Neuron (in vitro differentiated cells): ENCODE data around the gene PA2G4.

Experiments
- H2AFZ ChIP-seq: one replicate; pipeline ENCODE4 v1.6.1; 2013; ENCODE audit warnings: low read depth, mild to moderate bottlenecking, inconsistent platforms, low read length, moderate library complexity
- H3K27me3 ChIP-seq: one replicate; pipeline ENCODE4 v1.6.1; 2013; ENCODE audit warnings: low read length; ENCODE audit not compliant: insufficient read depth
- H3K36me3 ChIP-seq: one replicate; pipeline ENCODE4 v1.6.1; 2013; ENCODE audit warnings: low read length; ENCODE audit not compliant: insufficient read depth
- H3K4me1 ChIP-seq: one replicate; pipeline ENCODE4 v1.6.1; 2013; ENCODE audit warnings: low read length; ENCODE audit not compliant: insufficient read depth
- H3K4me3 ChIP-seq: 2 replicates; pipeline ENCODE4 v1.5.1; 2013; ENCODE audit warnings: mild to moderate bottlenecking, low read length, moderate library complexity
- H3K9me3 ChIP-seq: one replicate; pipeline ENCODE4 v1.6.1; 2013; ENCODE audit warnings: low read length

PA2G4 gene

DNA sequence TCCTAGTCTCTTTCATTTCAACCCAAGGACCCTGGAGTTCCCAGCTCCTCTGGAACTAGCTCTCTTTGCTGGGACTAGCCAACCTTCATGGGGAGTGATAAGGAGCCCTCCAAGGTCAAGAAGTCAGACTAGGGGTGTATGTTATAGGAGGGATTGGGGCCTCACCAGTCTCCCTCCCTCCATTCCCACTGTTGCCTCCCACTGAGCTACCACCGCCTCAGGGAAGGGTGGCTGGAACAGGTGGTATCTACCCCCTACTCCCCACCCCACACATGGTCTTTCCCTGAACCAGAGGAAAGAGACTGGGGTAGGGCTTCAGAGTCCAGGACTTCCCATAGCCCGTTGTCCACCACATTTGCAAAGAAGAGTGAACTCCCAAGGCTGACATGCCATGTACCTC is 22.0 kb upstream of the PA2G4 start:
- H2AFZ ChIP-seq = no peak overlapping the region
- peaks cover 51% of the 10 kb centered on the region for H3K27me3 ChIP-seq
- H3K36me3 ChIP-seq = no peaks in the 10 kb centered on the region
- H3K9me3 ChIP-seq = no peaks in the 10 kb centered on the region
- H3K4me3 ChIP-seq = no peak overlapping the region
- peaks cover 13% of the 10 kb centered on the region for H3K4me1 ChIP-seq

DNA sequence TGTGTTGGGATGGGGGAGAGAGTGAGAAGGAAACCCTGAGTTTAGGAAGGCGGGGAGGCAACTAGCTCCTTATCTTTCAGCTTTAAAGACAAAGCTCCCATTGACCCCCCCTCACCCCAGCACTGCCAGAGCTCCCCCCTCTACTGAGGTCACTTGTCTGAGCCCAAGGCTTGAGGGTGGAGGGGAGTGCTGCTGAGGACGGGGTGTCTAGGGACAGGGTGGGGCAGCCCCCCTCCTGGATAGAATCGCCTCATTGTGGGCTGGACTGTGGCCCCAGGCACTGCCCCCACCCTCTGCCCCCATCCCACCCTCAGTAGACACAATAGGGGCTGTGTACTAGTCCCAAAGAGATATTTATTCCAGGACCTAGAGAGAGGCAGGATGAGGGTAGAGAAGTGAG is 21.4 kb upstream of the PA2G4 start:
- Histone ChIP-seq H3K9me3 (no peaks in the 10 kb centered on the region), H3K27me3 (peaks cover 51% of the 10 kb centered on the region), H3K4me1 (peaks cover 13% of the 10 kb centered on the region), H2AFZ (no peak overlapping the region), H3K36me3 (no peaks in the 10 kb centered on the region), H3K4me3 (no peak overlapping the region)

DNA sequence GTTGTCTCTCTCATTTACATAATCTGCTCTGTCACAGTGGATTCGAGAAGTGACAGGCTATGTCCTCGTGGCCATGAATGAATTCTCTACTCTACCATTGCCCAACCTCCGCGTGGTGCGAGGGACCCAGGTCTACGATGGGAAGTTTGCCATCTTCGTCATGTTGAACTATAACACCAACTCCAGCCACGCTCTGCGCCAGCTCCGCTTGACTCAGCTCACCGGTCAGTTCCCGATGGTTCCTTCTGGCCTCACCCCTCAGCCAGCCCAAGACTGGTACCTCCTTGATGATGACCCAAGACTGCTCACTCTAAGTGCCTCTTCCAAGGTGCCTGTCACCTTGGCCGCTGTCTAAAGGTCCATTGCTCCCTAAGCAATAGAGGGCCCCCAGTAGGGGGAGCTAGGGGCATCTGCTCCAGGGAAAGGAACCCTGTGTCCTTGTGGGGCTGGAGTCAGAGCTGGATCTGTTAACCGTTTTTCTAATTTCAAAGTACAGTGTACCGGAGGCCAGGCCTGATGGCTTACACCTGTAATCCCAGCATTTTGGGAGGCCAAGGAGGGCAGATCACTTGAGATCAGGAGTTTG is 19.3 kb upstream of the PA2G4 start:
- peaks cover 36% of the 10 kb centered on the region for H3K27me3 ChIP-seq

GRCh38 chr12:56086096-56086495 is 18.3 kb upstream of the PA2G4 start:
- Histone ChIP-seq H3K9me3 (no peaks in the 10 kb centered on the region), H3K4me3 (no peak overlapping the region), H3K27me3 (peaks cover 26% of the 10 kb centered on the region), H2AFZ (no peak overlapping the region), H3K36me3 (no peaks in the 10 kb centered on the region), H3K4me1 (no peaks in the 10 kb centered on the region)

More for the DNA sequence above, 19.3 kb upstream of the PA2G4 start:
- peaks cover 6% of the 10 kb centered on the region for H3K4me1 ChIP-seq
- H2AFZ ChIP-seq = no peak overlapping the region
- H3K36me3 ChIP-seq = no peaks in the 10 kb centered on the region
- no peaks in the 10 kb centered on the region for H3K9me3 ChIP-seq
- no peak overlapping the region for H3K4me3 ChIP-seq

DNA sequence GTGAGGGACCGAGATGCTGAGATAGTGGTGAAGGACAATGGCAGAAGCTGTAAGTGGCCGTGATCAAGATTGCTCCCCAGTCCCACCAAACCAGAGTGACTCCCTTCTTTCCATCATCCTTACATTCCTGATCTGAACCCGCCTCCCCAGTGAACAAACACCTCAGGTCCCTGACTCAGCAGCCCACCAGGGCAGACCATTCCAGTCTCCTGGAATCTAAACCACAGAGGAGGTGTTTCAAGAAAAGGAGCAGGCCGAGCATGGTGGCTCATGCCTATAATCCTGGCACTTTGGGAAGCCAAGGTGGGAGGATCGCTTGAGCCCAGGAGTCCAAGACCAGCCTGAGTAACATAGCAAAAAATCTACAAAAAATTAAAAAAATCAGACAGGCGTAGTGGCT is 17.8 kb upstream of the PA2G4 start:
- no peaks in the 10 kb centered on the region for H3K4me1 ChIP-seq
- no peak overlapping the region for H2AFZ ChIP-seq
- H3K4me3 ChIP-seq = no peak overlapping the region
- H3K9me3 ChIP-seq = no peaks in the 10 kb centered on the region
- peaks cover 21% of the 10 kb centered on the region for H3K27me3 ChIP-seq
- no peaks in the 10 kb centered on the region for H3K36me3 ChIP-seq

DNA sequence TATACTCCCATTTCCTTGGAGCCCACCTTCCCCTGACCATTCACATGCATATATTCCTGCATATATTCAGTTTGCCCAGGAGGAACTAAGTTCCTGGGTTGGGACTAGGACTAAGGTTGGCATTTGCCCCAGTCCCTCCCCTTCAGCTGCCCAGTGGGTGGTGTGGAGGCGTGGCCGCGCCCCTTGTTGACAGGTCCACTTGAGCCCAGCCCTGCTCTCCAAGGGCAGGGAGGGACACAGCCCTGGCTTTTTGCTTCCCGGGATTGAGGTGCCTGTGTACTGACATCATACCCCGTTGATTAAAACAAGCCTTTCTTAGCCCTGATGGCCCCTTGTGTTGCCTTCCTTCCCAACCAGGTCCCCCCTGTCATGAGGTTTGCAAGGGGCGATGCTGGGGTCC is 17.1 kb upstream of the PA2G4 start:
- no peak overlapping the region for H3K4me3 ChIP-seq
- H3K36me3 ChIP-seq = no peaks in the 10 kb centered on the region
- no peaks in the 10 kb centered on the region for H3K9me3 ChIP-seq
- H3K4me1 ChIP-seq = no peaks in the 10 kb centered on the region
- no peak overlapping the region for H2AFZ ChIP-seq
- peaks cover 15% of the 10 kb centered on the region for H3K27me3 ChIP-seq

GRCh38 chr12:56097738-56098137 is 6.6 kb upstream of the PA2G4 start:
- Histone ChIP-seq H3K36me3 (no peaks in the 10 kb centered on the region), H3K27me3 (peaks cover 4% of the 10 kb centered on the region), H3K9me3 (no peaks in the 10 kb centered on the region), H3K4me3 (no peak overlapping the region), H2AFZ (no peak overlapping the region), H3K4me1 (no peaks in the 10 kb centered on the region)

DNA sequence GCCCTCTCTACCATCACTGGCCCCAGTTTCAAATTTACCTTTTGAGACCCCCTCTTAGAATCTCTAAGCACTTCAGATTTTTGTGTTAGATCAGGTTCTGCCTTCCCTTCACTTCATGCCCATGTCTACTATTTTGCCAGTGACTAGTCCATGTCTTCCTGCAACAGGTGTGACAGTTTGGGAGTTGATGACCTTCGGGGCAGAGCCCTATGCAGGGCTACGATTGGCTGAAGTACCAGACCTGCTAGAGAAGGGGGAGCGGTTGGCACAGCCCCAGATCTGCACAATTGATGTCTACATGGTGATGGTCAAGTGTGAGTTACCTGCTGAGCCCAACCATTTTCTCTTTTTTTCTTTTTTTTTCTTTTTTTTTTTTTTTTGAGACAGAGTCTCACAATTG is 5.8 kb upstream of the PA2G4 start:
- H3K27me3 ChIP-seq = peaks cover 4% of the 10 kb centered on the region
- no peaks in the 10 kb centered on the region for H3K9me3 ChIP-seq
- H2AFZ ChIP-seq = no peak overlapping the region
- no peak overlapping the region for H3K4me3 ChIP-seq
- no peaks in the 10 kb centered on the region for H3K36me3 ChIP-seq
- peaks cover 5% of the 10 kb centered on the region for H3K4me1 ChIP-seq

DNA sequence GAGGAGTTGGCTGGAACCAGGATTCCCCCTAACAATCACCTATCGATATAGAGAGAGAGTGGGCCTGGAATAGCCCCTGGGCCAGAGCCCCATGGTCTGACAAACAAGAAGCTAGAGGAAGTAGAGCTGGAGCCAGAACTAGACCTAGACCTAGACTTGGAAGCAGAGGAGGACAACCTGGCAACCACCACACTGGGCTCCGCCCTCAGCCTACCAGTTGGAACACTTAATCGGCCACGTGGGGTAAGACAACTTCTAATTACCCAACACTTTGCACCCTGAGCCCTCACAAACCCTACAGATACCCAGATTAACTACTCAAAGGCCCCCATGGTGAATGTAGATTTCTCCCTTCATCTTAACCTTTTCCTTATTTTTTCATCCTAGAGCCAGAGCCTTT is 4.6 kb upstream of the PA2G4 start:
- H3K4me1 ChIP-seq = peaks cover 7% of the 10 kb centered on the region
- H3K9me3 ChIP-seq = no peaks in the 10 kb centered on the region
- no peak overlapping the region for H2AFZ ChIP-seq
- H3K4me3 ChIP-seq = no peak overlapping the region
- no peaks in the 10 kb centered on the region for H3K36me3 ChIP-seq
- H3K27me3 ChIP-seq = peaks cover 4% of the 10 kb centered on the region

DNA sequence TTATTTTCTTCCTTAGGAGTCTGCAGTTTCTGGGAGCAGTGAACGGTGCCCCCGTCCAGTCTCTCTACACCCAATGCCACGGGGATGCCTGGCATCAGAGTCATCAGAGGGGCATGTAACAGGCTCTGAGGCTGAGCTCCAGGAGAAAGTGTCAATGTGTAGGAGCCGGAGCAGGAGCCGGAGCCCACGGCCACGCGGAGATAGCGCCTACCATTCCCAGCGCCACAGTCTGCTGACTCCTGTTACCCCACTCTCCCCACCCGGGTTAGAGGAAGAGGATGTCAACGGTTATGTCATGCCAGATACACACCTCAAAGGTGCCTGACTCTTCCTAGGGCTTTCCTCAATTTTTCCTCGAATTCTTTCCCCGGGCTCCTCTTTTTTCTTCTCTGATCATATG is 3.3 kb upstream of the PA2G4 start:
- Histone ChIP-seq H3K27me3 (peaks cover 4% of the 10 kb centered on the region), H2AFZ (no peak overlapping the region), H3K4me3 (no peak overlapping the region), H3K36me3 (peaks cover under 1% of the 10 kb centered on the region), H3K9me3 (no peaks in the 10 kb centered on the region), H3K4me1 (peaks cover 19% of the 10 kb centered on the region)

DNA sequence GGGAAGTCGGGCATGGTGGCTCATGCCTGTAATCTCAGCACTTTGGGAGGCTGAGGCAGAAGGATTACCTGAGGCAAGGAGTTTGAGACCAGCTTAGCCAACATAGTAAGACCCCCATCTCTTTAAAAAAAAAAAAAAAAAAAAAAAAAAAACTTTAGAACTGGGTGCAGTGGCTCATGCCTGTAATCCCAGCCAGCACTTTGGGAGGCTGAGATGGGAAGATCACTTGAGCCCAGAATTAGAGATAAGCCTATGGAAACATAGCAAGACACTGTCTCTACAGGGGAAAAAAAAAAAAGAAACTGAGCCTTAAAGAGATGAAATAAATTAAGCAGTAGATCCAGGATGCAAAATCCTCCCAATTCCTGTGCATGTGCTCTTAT is 1.7 kb upstream of the PA2G4 start:
- Histone ChIP-seq H3K4me1 (peaks cover 23% of the 10 kb centered on the region), H3K9me3 (no peaks in the 10 kb centered on the region), H3K4me3 (no peak overlapping the region), H3K36me3 (peaks cover 16% of the 10 kb centered on the region), H2AFZ (no peak overlapping the region), H3K27me3 (no peaks in the 10 kb centered on the region)

DNA sequence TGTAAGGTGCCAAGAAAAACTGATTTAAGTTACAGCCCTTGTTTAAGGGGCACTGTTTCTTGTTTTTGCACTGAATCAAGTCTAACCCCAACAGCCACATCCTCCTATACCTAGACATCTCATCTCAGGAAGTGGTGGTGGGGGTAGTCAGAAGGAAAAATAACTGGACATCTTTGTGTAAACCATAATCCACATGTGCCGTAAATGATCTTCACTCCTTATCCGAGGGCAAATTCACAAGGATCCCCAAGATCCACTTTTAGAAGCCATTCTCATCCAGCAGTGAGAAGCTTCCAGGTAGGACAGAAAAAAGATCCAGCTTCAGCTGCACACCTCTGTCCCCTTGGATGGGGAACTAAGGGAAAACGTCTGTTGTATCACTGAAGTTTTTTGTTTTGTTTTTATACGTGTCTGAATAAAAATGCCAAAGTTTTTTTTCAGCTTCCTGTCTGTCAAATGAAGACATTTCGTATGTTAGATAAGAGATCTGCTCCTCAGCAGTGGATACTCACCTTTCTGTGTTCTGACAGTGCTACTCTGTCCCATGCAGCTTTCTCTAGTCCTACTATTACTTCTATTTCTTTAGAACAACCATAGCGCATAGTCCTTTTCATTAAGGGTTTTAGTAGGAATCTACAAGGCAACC is 1.2 kb upstream of the PA2G4 start:
- Histone ChIP-seq H2AFZ (peak overlapping the region; percentile 81), H3K36me3 (peaks cover 21% of the 10 kb centered on the region), H3K4me3 (peak overlapping the region; percentile 66)

GRCh38 chr12:56103823-56104108 is 593 bp upstream of the PA2G4 start:
- H3K9me3 ChIP-seq = no peaks in the 10 kb centered on the region
- peaks cover 23% of the 10 kb centered on the region for H3K4me1 ChIP-seq
- no peaks in the 10 kb centered on the region for H3K27me3 ChIP-seq
- peak overlapping the region; percentile 66 for H3K4me3 ChIP-seq
- peaks cover 26% of the 10 kb centered on the region for H3K36me3 ChIP-seq
- peak overlapping the region; percentile 81 for H2AFZ ChIP-seq

More for the DNA sequence above, 1.2 kb upstream of the PA2G4 start:
- H3K27me3 ChIP-seq = no peaks in the 10 kb centered on the region
- peaks cover 23% of the 10 kb centered on the region for H3K4me1 ChIP-seq
- H3K9me3 ChIP-seq = no peaks in the 10 kb centered on the region
